ENCODE measurements around the gene PDRG1. TPM values are rescaled to one million over a fixed set of nuclear protein-coding genes. Genes with fewer than 3 reads are reported as not detected.

Gene PDRG1
- total and polyA plus RNA-seq, 7 donors, result 7.8 to 37.5 (median 12.9) TPM

GRCh38 chr20:31977080-31977479 is 25.2 kb upstream of the PDRG1 start:
- TF ChIP-seq CTCF (IDR thresholded peaks at IDR 0.05), result no peak
- no peak for ATAC-seq
- no peak overlapping the region for H3K27ac ChIP-seq
- H3K9me3 ChIP-seq, result no peaks in the 10 kb centered on the region
- 80 to 85% (median 84%) methylated on average over 4 of the region's 4 CpGs for WGBS, 3 donors
- H3K4me1 ChIP-seq, result no peaks in the 10 kb centered on the region
- no peak overlapping the region for H3K4me3 ChIP-seq
- DNase-seq, result no peak
- intact Hi-C loops (cut with DNase I), result no loop called here
- H3K36me3 ChIP-seq (ENCODE audit: insufficient read depth in 1 of 2, low read depth in 1 of 2), result no peaks in the 10 kb centered on the region
- peaks cover 0 to 30% (median 3%) of the 10 kb centered on the region in 3 donors for H3K27me3 ChIP-seq (ENCODE audit: insufficient read depth in 3 of 3, low read length in 2 of 3)

GRCh38 chr20:31975874-31976273 is 24.0 kb upstream of the PDRG1 start:
- Histone ChIP-seq H3K9me3 (no peaks in the 10 kb centered on the region), H3K27me3 (ENCODE audit: insufficient read depth in 3 of 3, low read length in 2 of 3) (peaks cover 0 to 37% (median 3%) of the 10 kb centered on the region in 3 donors), H3K4me1 (no peaks in the 10 kb centered on the region), H3K4me3 (no peak overlapping the region), H3K36me3 (ENCODE audit: insufficient read depth in 1 of 2, low read depth in 1 of 2) (no peaks in the 10 kb centered on the region), H3K27ac (no peak overlapping the region)
- ATAC-seq, result no peak
- 83 to 88% (median 87%) methylated on average over 2 of the region's 2 CpGs for WGBS, 3 donors
- TF ChIP-seq CTCF (IDR thresholded peaks at IDR 0.05), result no peak
- DNase-seq, result no peak
- intact Hi-C loops (cut with DNase I), result no loop called here

- intact Hi-C loops (cut with DNase I), result no loop called here
- Histone ChIP-seq H3K27ac (no peak overlapping the region), H3K4me3 (no peak overlapping the region), H3K27me3 (ENCODE audit: insufficient read depth in 3 of 3, low read length in 2 of 3) (peaks cover 0 to 35% (median 3%) of the 10 kb centered on the region in 3 donors), H3K9me3 (no peaks in the 10 kb centered on the region), H3K4me1 (no peaks in the 10 kb centered on the region), H3K36me3 (ENCODE audit: insufficient read depth in 1 of 2, low read depth in 1 of 2) (no peaks in the 10 kb centered on the region)
- TF ChIP-seq CTCF (IDR thresholded peaks at IDR 0.05), result no peak
- ATAC-seq, result no peak
- 7 to 21% (median 11%) methylated on average over 10 of the region's 10 CpGs for WGBS, 3 donors
- DNase-seq, result no peak
Measured at GRCh38 chr20:31974951-31975487, 23.2 kb upstream of the PDRG1 start.

- TF ChIP-seq CTCF (IDR thresholded peaks at IDR 0.05), result no peak
- 76 to 91% (median 84%) methylated on average over 2 of the region's 2 CpGs for WGBS, 3 donors
- ATAC-seq, result no peak
Measured at GRCh38 chr20:31974296-31974695, 22.4 kb upstream of the PDRG1 start.

GRCh38 chr20:31972471-31973021 is 20.7 kb upstream of the PDRG1 start:
- intact Hi-C loops (cut with DNase I), result no loop called here
- Histone ChIP-seq H3K9me3 (no peaks in the 10 kb centered on the region), H3K27me3 (ENCODE audit: insufficient read depth in 3 of 3, low read length in 2 of 3) (peaks cover 0 to 44% (median 6%) of the 10 kb centered on the region in 3 donors), H3K36me3 (ENCODE audit: insufficient read depth in 1 of 2, low read depth in 1 of 2) (no peaks in the 10 kb centered on the region), H3K4me1 (no peaks in the 10 kb centered on the region), H3K27ac (no peak overlapping the region), H3K4me3 (no peak overlapping the region)
- DNase-seq, result no peak
- ATAC-seq, result no peak
- WGBS, 3 donors, result 15 to 24% (median 21%) methylated on average over 4 of the region's 4 CpGs
- no peak for TF ChIP-seq CTCF (IDR thresholded peaks at IDR 0.05)

More at GRCh38 chr20:31974296-31974695, 22.4 kb upstream of the PDRG1 start:
- H3K4me1 ChIP-seq, result no peaks in the 10 kb centered on the region
- no peaks in the 10 kb centered on the region for H3K36me3 ChIP-seq (ENCODE audit: insufficient read depth in 1 of 2, low read depth in 1 of 2)
- no peaks in the 10 kb centered on the region for H3K9me3 ChIP-seq
- H3K4me3 ChIP-seq, result no peak overlapping the region
- intact Hi-C loops (cut with DNase I), result no loop called here
- no peak overlapping the region for H3K27ac ChIP-seq
- no peak for DNase-seq
- peaks cover 0 to 39% (median 3%) of the 10 kb centered on the region in 3 donors for H3K27me3 ChIP-seq (ENCODE audit: insufficient read depth in 3 of 3, low read length in 2 of 3)

All from psoas muscle (tissue), 8 donors.